Measurements from ENCODE around the gene GRIPAP1.

The GRIPAP1 gene

GRCh38 chrX:49002091-49002935 lies at the start of gene GRIPAP1:
Gene GRIPAP1 (minus strand): TSS chrX:49002264. CDS start chrX:49002229, 35 bp downstream.
- peak; percentile 63 for DNase-seq (ENCODE audit: low read depth)

- no peak for DNase-seq (ENCODE audit: low read depth)
These were observed 41.9 kb upstream of the GRIPAP1 start for GRCh38 chrX:49043987-49044281.

GRCh38 chrX:49043220-49043986 lies 41.3 kb upstream of the GRIPAP1 start, which contains the start of gene TFE3:
Gene TFE3 (minus strand): TSS chrX:49043357. CDS start chrX:49043226, 131 bp downstream.
- peak; percentile 90 for DNase-seq (ENCODE audit: low read depth)

GRCh38 chrX:49042581-49043219 lies 40.6 kb upstream of the GRIPAP1 start:
- DNase-seq (ENCODE audit: low read depth), result no peak

- DNase-seq (ENCODE audit: low read depth), result no peak
These were observed 39.9 kb upstream of the GRIPAP1 start for GRCh38 chrX:49041744-49042580.

GRCh38 chrX:49040376-49040955 lies 38.4 kb upstream of the GRIPAP1 start:
- DNase-seq (ENCODE audit: low read depth), result no peak

- DNase-seq (ENCODE audit: low read depth), result no peak
These were observed 37.7 kb upstream of the GRIPAP1 start for GRCh38 chrX:49039598-49040375.

GRCh38 chrX:49037883-49038475 lies 35.9 kb upstream of the GRIPAP1 start:
- no peak for DNase-seq (ENCODE audit: low read depth)

- no peak for DNase-seq (ENCODE audit: low read depth)
These were observed 28.2 kb upstream of the GRIPAP1 start for GRCh38 chrX:49030283-49030682.

- no peak for DNase-seq (ENCODE audit: low read depth)
These were observed 27.8 kb upstream of the GRIPAP1 start for GRCh38 chrX:49029876-49030275.

GRCh38 chrX:49019599-49020249 lies 17.7 kb upstream of the GRIPAP1 start:
- DNase-seq (ENCODE audit: low read depth), result no peak

- DNase-seq (ENCODE audit: low read depth), result no peak
These were observed 17.0 kb upstream of the GRIPAP1 start for GRCh38 chrX:49019050-49019449.

- no peak for DNase-seq (ENCODE audit: low read depth)
These were observed 1.6 kb upstream of the GRIPAP1 start for GRCh38 chrX:49003696-49004095.

- DNase-seq (ENCODE audit: low read depth), result peak; percentile 21
These were observed 458 bp downstream of the GRIPAP1 start for GRCh38 chrX:49001521-49002090.

GRCh38 chrX:49000636-49001035 lies 1.4 kb downstream of the GRIPAP1 start:
- no peak for DNase-seq (ENCODE audit: low read depth)

- no peak for DNase-seq (ENCODE audit: low read depth)
These were observed 3.0 kb downstream of the GRIPAP1 start for GRCh38 chrX:48999030-48999429.

GRCh38 chrX:48998391-48998790 lies 3.7 kb downstream of the GRIPAP1 start:
- no peak for DNase-seq (ENCODE audit: low read depth)

- no peak for DNase-seq (ENCODE audit: low read depth)
These were observed 4.2 kb downstream of the GRIPAP1 start for GRCh38 chrX:48997865-48998264.

GRCh38 chrX:48997455-48997854 lies 4.6 kb downstream of the GRIPAP1 start:
- no peak for DNase-seq (ENCODE audit: low read depth)

Data from activated gamma-delta T cell treated with anti-CD3 and anti-CD28 coated beads, Interleukin-2, amount 50 U/mL, for 16 hours (primary cell).